Left lung (tissue), 10 donors: ENCODE measurements around the gene HECTD4. TPM values are rescaled to one million over a fixed set of nuclear protein-coding genes. Genes with fewer than 3 reads are reported as not detected.

Experiments
- ATAC-seq: fragments of 200-7000 bp; cut with Tn5 transposase; one replicate; pipeline ENCODE4 v1.9.1; 2020; ENCODE audit warnings: moderate library complexity
- DNase-seq, 4 donors: peaks; one replicate each; pipeline ENCODE4 v3.0.0-alpha.2; 2013 to 2020
- H3K27ac ChIP-seq, 2 donors: fragments of 200-600 bp; sonication (generic) in 1 of 2; one replicate each; pipeline versions ENCODE4 v1.5.0 to v1.8.0; 2020 to 2021
- H3K27me3 ChIP-seq, 2 donors: fragments of 200-600 bp; sonication (generic) in 1 of 2; one replicate each; pipeline versions ENCODE4 v1.5.0 to v1.8.0; 2020 to 2021
- H3K36me3 ChIP-seq, 2 donors: fragments of 200-600 bp; sonication (generic) in 1 of 2; one replicate each; pipeline versions ENCODE4 v1.5.0 to v1.8.0; 2020 to 2021
- H3K4me1 ChIP-seq, 2 donors: fragments of 200-600 bp; one replicate each; pipeline ENCODE4 v1.8.0; 2021
- H3K4me3 ChIP-seq, 2 donors: fragments of 200-600 bp; sonication (generic) in 1 of 2; one replicate each; pipeline versions ENCODE4 v1.5.0 to v1.8.0; 2020 to 2021; ENCODE audit warnings: mild to moderate bottlenecking in 1 of 2
- H3K9me3 ChIP-seq, 2 donors: fragments of 200-600 bp; sonication (generic) in 1 of 2; one replicate each; pipeline versions ENCODE4 v1.5.0 to v1.8.0; 2020 to 2021
- CTCF ChIP-seq, 2 donors: fragments of 200-600 bp; sonication (generic) in 1 of 2; IDR thresholded peaks; one replicate each; pipeline versions ENCODE4 v1.5.0 to v1.8.0; 2021; ENCODE audit warnings: antibody characterized with exemption in 2 of 2
- intact Hi-C, 2 donors: fragments of 100-400 bp; cut with DNase I; formaldehyde crosslinking; loops; one replicate each; pipeline versions ENCODE4 v1.11.2 to v1.14.2; 2022
- polyA plus RNA-seq, 6 donors: library from polyadenylated mRNA; unstranded; fragments of 120-200 nt; gene quantifications; one replicate each; pipeline ENCODE4 v1.2.1, GENCODE V29; 2013; ENCODE audit not compliant: insufficient read length in 6 of 6
- total RNA-seq, 2 donors: library from RNA; stranded (reverse); fragmentation: NEBNext Ultra II Directional; extraction: Animal tissue kit (Norgen Biotek cat#: 25700); gene quantifications; one replicate each; pipeline ENCODE4 v1.2.1, GENCODE V29; 2021
- donor health status: DM: no; HTN: yes; CAD: no.
- donor health status: DM: no; HTN: no; CAD: no.

Gene HECTD4
- total and polyA plus RNA-seq, 8 donors: 41.3 to 78.6 (median 64.9) TPM

GRCh38 chr12:112134731-112135130, 247.5 kb downstream of the HECTD4 start:
- peaks cover 3 to 59% of the 10 kb centered on the region in 2 donors for H3K36me3 ChIP-seq
- peak; percentile 22 for ATAC-seq
- no peak for DNase-seq
- TF ChIP-seq CTCF (IDR thresholded peaks at IDR 0.05): no peak
- peaks cover 26 to 58% of the 10 kb centered on the region in 2 donors for H3K4me1 ChIP-seq
- no peaks in the 10 kb centered on the region for H3K27me3 ChIP-seq
- intact Hi-C loops: no loop called here
- no peaks in the 10 kb centered on the region for H3K9me3 ChIP-seq
- H3K27ac ChIP-seq: peak overlapping the region; percentile 30 to 40
- H3K4me3 ChIP-seq: no peak overlapping the region

- Histone ChIP-seq H3K27me3 (no peaks in the 10 kb centered on the region), H3K9me3 (no peaks in the 10 kb centered on the region), H3K4me1 (peaks cover 33 to 63% of the 10 kb centered on the region in 2 donors), H3K27ac (no peak overlapping the region), H3K4me3 (no peak overlapping the region), H3K36me3 (peaks cover 3 to 46% of the 10 kb centered on the region in 2 donors)
- ATAC-seq (no peak), DNase-seq (no peak)
- intact Hi-C loops: no loop called here
- no peak for TF ChIP-seq CTCF (IDR thresholded peaks at IDR 0.05)
Measured at GRCh38 chr12:112133418-112133817, 248.8 kb downstream of the HECTD4 start.

- Histone ChIP-seq H3K9me3 (no peaks in the 10 kb centered on the region), H3K4me3 (peak overlapping the region in 1 of 2 donors; percentile 10), H3K27me3 (no peaks in the 10 kb centered on the region), H3K36me3 (peaks cover 3 to 28% of the 10 kb centered on the region in 2 donors), H3K27ac (peak overlapping the region; percentile 81 to 87), H3K4me1 (peaks cover 36 to 73% of the 10 kb centered on the region in 2 donors)
- ATAC-seq: no peak
- TF ChIP-seq CTCF (IDR thresholded peaks at IDR 0.05): no peak
- no peak for DNase-seq
- intact Hi-C loops: no loop called here
Measured at GRCh38 chr12:112131686-112132085, 250.5 kb downstream of the HECTD4 start.

- TF ChIP-seq CTCF (IDR thresholded peaks at IDR 0.05): no peak
- peak overlapping the region; percentile 81 to 87 for H3K27ac ChIP-seq
- intact Hi-C loops: no loop called here
- H3K4me1 ChIP-seq: peaks cover 41 to 81% of the 10 kb centered on the region in 2 donors
- peak overlapping the region in 1 of 2 donors; percentile 22 for H3K4me3 ChIP-seq
- peaks cover 0 to 17% of the 10 kb centered on the region in 2 donors for H3K36me3 ChIP-seq
- DNase-seq (no peak), ATAC-seq (peak; percentile 43)
- H3K27me3 ChIP-seq: no peaks in the 10 kb centered on the region
- H3K9me3 ChIP-seq: no peaks in the 10 kb centered on the region
Measured at GRCh38 chr12:112130441-112130998, 251.7 kb downstream of the HECTD4 start.

- no peak for ATAC-seq
- H3K27ac ChIP-seq: peak overlapping the region; percentile 31 to 95
- no peak for DNase-seq
- TF ChIP-seq CTCF (IDR thresholded peaks at IDR 0.05): no peak
- intact Hi-C loops: no loop called here
- H3K27me3 ChIP-seq: no peaks in the 10 kb centered on the region
- H3K4me1 ChIP-seq: peaks cover 41 to 78% of the 10 kb centered on the region in 2 donors
- no peaks in the 10 kb centered on the region for H3K9me3 ChIP-seq
- peak overlapping the region; percentile 92 to 97 for H3K4me3 ChIP-seq
- no peaks in the 10 kb centered on the region for H3K36me3 ChIP-seq
Measured at GRCh38 chr12:112126911-112127310, 255.3 kb downstream of the HECTD4 start.
